HEK293 (cell line): ENCODE measurements around the gene PRRT2.
A peak's percentile ranks its signal among the peaks of the same experiment; 100 is the strongest.

Source experiments
- CTCF ChIA-PET: fragments of 350-600 bp; formaldehyde crosslinking; extraction: SDS; loops from one replicate; lab custom pipeline; 2021; ENCODE audit warnings: antibody characterized with exemption; lab: Yijun Ruan, JAX
- POLR2A ChIA-PET: fragments of 300-600 bp; formaldehyde crosslinking; extraction: SDS; loops from one replicate; lab custom pipeline; 2020; ENCODE audit warnings: antibody characterized with exemption, inconsistent platforms; lab: Yijun Ruan, JAX
- H3K27ac ChIP-seq: fragments of 200-500 bp; sonication (Bioruptor generic); 2 replicates; pipeline ENCODE4 v1.5.1; 2014; ENCODE audit warnings: low read depth, low read length, control low read depth, inconsistent platforms; ENCODE audit errors: extremely low read depth
- H3K36me3 ChIP-seq, 2 experiments: fragments of 200-500 bp in 1 of 2; sonication (Bioruptor generic) in 1 of 2; 1 replicate in 1 of 2; 2 replicates in 1 of 2; pipeline ENCODE4 v1.5.1; 2014 to 2017; ENCODE audit warnings: inconsistent platforms in 2 of 2, low read length in 2 of 2; ENCODE audit not compliant: control insufficient read depth in 2 of 2, insufficient read depth in 1 of 2
- H3K4me1 ChIP-seq: fragments of 200-500 bp; sonication (Bioruptor generic); 2 replicates; pipeline ENCODE4 v1.5.1; 2014; ENCODE audit warnings: mild to moderate bottlenecking, low read length, inconsistent platforms; ENCODE audit not compliant: control insufficient read depth, insufficient read depth
- H3K4me3 ChIP-seq: 2 replicates; pipeline ENCODE4 v1.5.1; 2011; ENCODE audit warnings: low read depth, mild to moderate bottlenecking, control low read depth, low read length, moderate library complexity
- H3K9me3 ChIP-seq: fragments of 200-500 bp; sonication (Bioruptor generic); 2 replicates; pipeline ENCODE4 v1.5.1; 2014; ENCODE audit warnings: low read depth, low read length, inconsistent platforms; ENCODE audit not compliant: control insufficient read depth, insufficient read depth
- SCRT1 ChIP-seq: fragments of 450-650 bp; formaldehyde crosslinking; IDR thresholded peaks from 2 replicates; pipeline ENCODE4 v1.5.1; 2016; ENCODE audit warnings: missing biosample characterization, missing genetic modification characterization, borderline replicate concordance
- SCRT2 ChIP-seq: fragments of 450-650 bp; formaldehyde crosslinking; IDR thresholded peaks from 2 replicates; pipeline ENCODE4 v1.5.1; 2016; ENCODE audit warnings: missing biosample characterization, missing genetic modification characterization
- SP3 ChIP-seq: fragments of 450-650 bp; formaldehyde crosslinking; IDR thresholded peaks from 2 replicates; pipeline ENCODE4 v1.5.1; 2016; ENCODE audit warnings: missing biosample characterization, missing genetic modification characterization
- ZBTB17 ChIP-seq: fragments of 450-650 bp; formaldehyde crosslinking; IDR thresholded peaks from 2 replicates; pipeline ENCODE4 v1.5.1; 2016; ENCODE audit warnings: missing biosample characterization, missing genetic modification characterization
- ZBTB48 ChIP-seq: fragments of 450-650 bp; formaldehyde crosslinking; IDR thresholded peaks from 2 replicates; pipeline ENCODE4 v1.5.1; 2016; ENCODE audit warnings: missing biosample characterization, missing genetic modification characterization
- ZBTB8A ChIP-seq: fragments of 450-650 bp; formaldehyde crosslinking; IDR thresholded peaks from 2 replicates; pipeline ENCODE4 v1.5.1; 2016; ENCODE audit warnings: missing biosample characterization, missing genetic modification characterization
- ZFP41 ChIP-seq: fragments of 450-650 bp; formaldehyde crosslinking; IDR thresholded peaks from 2 replicates; pipeline ENCODE4 v1.5.1; 2016; ENCODE audit warnings: missing biosample characterization, missing genetic modification characterization, borderline replicate concordance
- ZNF169 ChIP-seq: fragments of 450-650 bp; formaldehyde crosslinking; IDR thresholded peaks from 2 replicates; pipeline ENCODE4 v1.5.1; 2016; ENCODE audit warnings: missing biosample characterization, missing genetic modification characterization
- ZNF2 ChIP-seq: fragments of 450-650 bp; formaldehyde crosslinking; IDR thresholded peaks from 2 replicates; pipeline ENCODE4 v1.5.1; 2016; ENCODE audit warnings: missing biosample characterization, missing genetic modification characterization
- ZNF239 ChIP-seq: fragments of 450-650 bp; formaldehyde crosslinking; IDR thresholded peaks from 2 replicates; pipeline ENCODE4 v1.5.1; 2016; ENCODE audit warnings: missing biosample characterization, missing genetic modification characterization
- ZNF350 ChIP-seq: fragments of 450-650 bp; formaldehyde crosslinking; IDR thresholded peaks from 2 replicates; pipeline ENCODE4 v1.5.0; 2017; ENCODE audit warnings: missing biosample characterization, mild to moderate bottlenecking, missing genetic modification characterization
- ZNF391 ChIP-seq: fragments of 450-650 bp; formaldehyde crosslinking; IDR thresholded peaks from 2 replicates; pipeline ENCODE4 v1.5.1; 2016; ENCODE audit warnings: low read depth, missing biosample characterization, missing genetic modification characterization, borderline replicate concordance
- ZNF473 ChIP-seq: fragments of 450-650 bp; formaldehyde crosslinking; IDR thresholded peaks from 2 replicates; pipeline ENCODE4 v1.5.1; 2017; ENCODE audit warnings: missing biosample characterization, missing genetic modification characterization
- ZNF514 ChIP-seq: fragments of 450-650 bp; formaldehyde crosslinking; IDR thresholded peaks from 2 replicates; pipeline ENCODE4 v1.5.1; 2016; ENCODE audit warnings: missing biosample characterization, missing genetic modification characterization
- ZNF561 ChIP-seq: fragments of 450-650 bp; IDR thresholded peaks from 2 replicates; pipeline ENCODE4 v1.5.1; 2018; ENCODE audit warnings: missing biosample characterization, missing genetic modification characterization, borderline replicate concordance
- ZNF626 ChIP-seq: fragments of 450-650 bp; sonication (Bioruptor Pico); formaldehyde crosslinking; IDR thresholded peaks from 2 replicates; pipeline ENCODE4 v1.5.1; 2018; ENCODE audit warnings: missing biosample characterization, missing genetic modification characterization, inconsistent platforms
- ZNF654 ChIP-seq: fragments of 450-650 bp; formaldehyde crosslinking; IDR thresholded peaks from 2 replicates; pipeline ENCODE4 v1.5.1; 2016; ENCODE audit warnings: low read depth, missing biosample characterization, missing genetic modification characterization
- ZNF777 ChIP-seq: fragments of 450-650 bp; formaldehyde crosslinking; IDR thresholded peaks from 2 replicates; pipeline ENCODE4 v1.5.1; 2017; ENCODE audit warnings: missing biosample characterization, missing genetic modification characterization, borderline replicate concordance
- ZSCAN23 ChIP-seq: fragments of 450-650 bp; formaldehyde crosslinking; IDR thresholded peaks from 2 replicates; pipeline ENCODE4 v1.5.1; 2016; ENCODE audit warnings: missing biosample characterization, missing genetic modification characterization
- TF ChIP-seq, protein P1 (sequence below): fragments of 450-650 bp; formaldehyde crosslinking; IDR thresholded peaks from 2 replicates; pipeline ENCODE4 v1.5.1; 2016; ENCODE audit warnings: missing biosample characterization, missing genetic modification characterization, borderline replicate concordance
- TF ChIP-seq, protein P2 (sequence below): fragments of 450-650 bp; formaldehyde crosslinking; IDR thresholded peaks from 2 replicates; pipeline ENCODE4 v1.5.1; 2017; ENCODE audit warnings: missing biosample characterization, missing genetic modification characterization
- TF ChIP-seq, protein P3 (sequence below): fragments of 450-650 bp; formaldehyde crosslinking; IDR thresholded peaks from 2 replicates; pipeline ENCODE4 v1.5.1; 2016; ENCODE audit warnings: missing biosample characterization, missing genetic modification characterization
- TF ChIP-seq, protein P4 (sequence below): fragments of 450-650 bp; formaldehyde crosslinking; IDR thresholded peaks from 2 replicates; pipeline ENCODE4 v1.5.1; 2016; ENCODE audit warnings: missing biosample characterization, missing genetic modification characterization
- TF ChIP-seq, protein P5 (sequence below): fragments of 450-650 bp; formaldehyde crosslinking; IDR thresholded peaks from 2 replicates; pipeline ENCODE4 v1.5.1; 2016; ENCODE audit warnings: missing biosample characterization, missing genetic modification characterization

The PRRT2 gene

DNA sequence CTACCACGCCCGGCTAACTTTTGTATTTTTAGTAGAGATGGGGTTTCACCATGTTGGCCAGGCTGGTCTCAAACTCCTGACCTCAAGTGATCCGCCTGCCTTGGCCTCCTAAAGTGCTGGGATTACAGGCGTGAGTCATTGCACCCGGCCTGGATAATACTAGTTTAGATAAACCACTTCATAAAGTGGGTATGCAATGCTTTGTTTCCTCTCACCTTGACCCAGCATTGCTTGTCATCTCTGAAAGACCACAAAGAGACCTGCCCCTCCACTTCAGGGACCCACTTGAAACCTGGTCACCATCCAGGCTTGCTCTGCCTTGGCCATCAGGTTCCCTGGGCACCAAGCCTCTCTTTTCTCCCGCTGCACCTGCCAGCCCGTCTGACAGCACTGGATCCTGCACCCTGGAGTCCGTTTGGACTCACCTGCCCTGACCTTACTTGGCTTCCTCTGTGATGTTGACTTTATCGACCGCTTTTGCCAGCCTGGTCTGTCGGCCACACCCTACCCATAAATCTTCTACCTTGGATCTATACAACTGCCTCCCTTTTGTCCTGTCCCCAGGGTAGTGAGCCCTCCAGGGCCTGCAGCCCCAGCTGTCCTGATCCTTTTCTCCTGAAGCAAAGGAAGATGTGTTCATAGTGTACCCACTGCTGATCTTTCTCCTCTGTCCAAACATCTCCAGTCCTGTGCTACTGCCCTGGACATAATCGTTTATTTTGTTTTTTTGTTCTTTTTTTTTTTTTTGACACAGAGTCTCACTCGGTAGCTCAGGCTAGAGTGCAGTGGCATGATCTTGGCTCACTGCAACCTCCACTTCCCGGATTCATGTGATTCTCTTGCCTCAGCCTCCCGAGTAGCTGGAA, 46.6 kb upstream of the PRRT2 start (continued):
- TF ChIP-seq ZNF777 (tag by site-specific recombination) = no peak

DNA sequence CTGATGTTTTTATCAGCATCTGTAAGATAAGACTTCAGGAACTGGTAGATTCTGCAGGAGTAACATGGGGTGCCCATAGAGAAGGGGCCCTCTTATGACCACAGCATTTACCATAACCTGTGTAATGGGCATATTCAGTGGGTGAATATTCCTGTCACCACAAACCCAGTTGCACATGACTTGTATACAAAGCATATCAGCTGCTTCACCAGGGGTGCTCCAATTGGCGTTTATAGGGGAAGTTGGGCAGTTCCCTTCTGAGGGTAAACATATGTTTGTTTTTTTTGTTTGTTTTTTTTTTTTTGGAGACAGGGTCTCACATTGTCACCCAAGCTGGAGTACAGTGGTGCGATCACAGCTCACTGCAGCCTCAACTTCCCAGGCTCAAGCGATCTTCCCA, 45.4 kb upstream of the PRRT2 start:
- ChIA-PET POLR2A (interaction anchor here (0.7 to 0.9 kb wide), 2 partner anchors 23 to 72 kb away, joined by 3 to 4 read pairs; no protein-coding TSS in a partner anchor), CTCF (no interaction called here)
- H3K27ac ChIP-seq = no peak overlapping the region
- H3K36me3 ChIP-seq = no peaks in the 10 kb centered on the region
- no peak for TF ChIP-seq ZNF391 (tag by site-specific recombination)
- TF ChIP-seq SP3 = no peak
- no peak for TF ChIP-seq ZNF561 (tag by site-specific recombination)
- no peak for TF ChIP-seq ZBTB8A (tag by site-specific recombination)
- TF ChIP-seq ZNF514 (tag by site-specific recombination) = no peak
- no peaks in the 10 kb centered on the region for H3K9me3 ChIP-seq
- no peak overlapping the region for H3K4me3 ChIP-seq
- no peaks in the 10 kb centered on the region for H3K4me1 ChIP-seq

DNA sequence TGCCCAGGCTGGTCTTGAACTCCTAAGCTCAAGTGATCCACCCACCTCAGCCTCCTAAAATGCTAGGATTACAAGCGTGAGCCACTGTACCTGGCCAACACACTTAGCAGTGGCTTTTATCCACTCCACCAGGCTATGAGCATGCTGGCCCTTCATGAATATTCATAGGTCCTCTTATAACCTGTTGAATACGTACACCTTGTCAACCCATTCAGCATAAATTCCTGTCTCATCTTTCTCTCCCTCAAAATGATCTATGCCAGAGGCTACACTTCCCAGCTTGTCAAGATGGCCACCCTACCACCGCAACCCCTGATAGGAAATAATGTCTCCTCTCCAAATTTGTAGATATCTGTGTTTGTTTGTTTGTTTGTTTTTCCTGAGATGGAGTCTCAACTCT, 44.9 kb upstream of the PRRT2 start:
- Histone ChIP-seq H3K4me3 (no peak overlapping the region), H3K9me3 (no peaks in the 10 kb centered on the region), H3K4me1 (no peaks in the 10 kb centered on the region), H3K27ac (no peak overlapping the region), H3K36me3 (no peaks in the 10 kb centered on the region)
- TF ChIP-seq SCRT1 (tag by site-specific recombination) = peak; percentile 81; the same call in 1 of the 2 replicates
- TF ChIP-seq, protein P1, sequence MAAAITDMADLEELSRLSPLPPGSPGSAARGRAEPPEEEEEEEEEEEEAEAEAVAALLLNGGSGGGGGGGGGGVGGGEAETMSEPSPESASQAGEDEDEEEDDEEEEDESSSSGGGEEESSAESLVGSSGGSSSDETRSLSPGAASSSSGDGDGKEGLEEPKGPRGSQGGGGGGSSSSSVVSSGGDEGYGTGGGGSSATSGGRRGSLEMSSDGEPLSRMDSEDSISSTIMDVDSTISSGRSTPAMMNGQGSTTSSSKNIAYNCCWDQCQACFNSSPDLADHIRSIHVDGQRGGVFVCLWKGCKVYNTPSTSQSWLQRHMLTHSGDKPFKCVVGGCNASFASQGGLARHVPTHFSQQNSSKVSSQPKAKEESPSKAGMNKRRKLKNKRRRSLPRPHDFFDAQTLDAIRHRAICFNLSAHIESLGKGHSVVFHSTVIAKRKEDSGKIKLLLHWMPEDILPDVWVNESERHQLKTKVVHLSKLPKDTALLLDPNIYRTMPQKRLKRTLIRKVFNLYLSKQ (tag by site-specific recombination) = no peak
- no peak for TF ChIP-seq ZNF626 (tag by site-specific recombination)
- TF ChIP-seq, protein P2, sequence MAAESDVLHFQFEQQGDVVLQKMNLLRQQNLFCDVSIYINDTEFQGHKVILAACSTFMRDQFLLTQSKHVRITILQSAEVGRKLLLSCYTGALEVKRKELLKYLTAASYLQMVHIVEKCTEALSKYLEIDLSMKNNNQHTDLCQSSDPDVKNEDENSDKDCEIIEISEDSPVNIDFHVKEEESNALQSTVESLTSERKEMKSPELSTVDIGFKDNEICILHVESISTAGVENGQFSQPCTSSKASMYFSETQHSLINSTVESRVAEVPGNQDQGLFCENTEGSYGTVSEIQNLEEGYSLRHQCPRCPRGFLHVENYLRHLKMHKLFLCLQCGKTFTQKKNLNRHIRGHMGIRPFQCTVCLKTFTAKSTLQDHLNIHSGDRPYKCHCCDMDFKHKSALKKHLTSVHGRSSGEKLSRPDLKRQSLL (tag by site-specific recombination) = no peak
- TF ChIP-seq SCRT2 = peak; percentile 87
- no peak for TF ChIP-seq ZNF2 (tag by site-specific recombination)
- POLR2A ChIA-PET = no interaction called here
- CTCF ChIA-PET = no interaction called here

DNA sequence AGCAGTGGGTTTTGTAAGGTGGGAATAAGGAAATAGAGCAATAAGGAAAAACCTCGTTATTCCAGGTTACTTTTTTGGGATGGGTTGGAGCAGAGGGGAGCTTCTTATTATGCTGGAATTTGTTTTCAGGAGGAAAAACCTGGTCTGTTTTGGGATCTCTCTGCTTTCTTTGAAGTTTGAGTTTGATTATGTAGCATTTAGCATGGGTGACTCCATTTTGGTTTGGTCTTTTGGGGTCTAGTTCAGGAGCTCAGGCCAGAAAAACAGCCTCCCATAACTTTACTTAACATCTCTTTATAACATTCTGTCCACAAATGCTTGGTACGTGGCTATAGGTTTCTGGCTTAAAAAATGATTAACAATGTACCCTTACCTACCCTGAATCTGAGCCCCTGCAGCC, 42.5 kb upstream of the PRRT2 start:
- ChIA-PET CTCF (interaction anchor here (0.6 kb wide), 1 partner anchor 63 kb away, joined by 4 read pairs; no protein-coding TSS in a partner anchor), POLR2A (interaction anchor here (1.2 kb wide), 1 partner anchor 37 kb away, joined by 3 read pairs; the partner anchor contains the start of gene MAZ)
- no peaks in the 10 kb centered on the region for H3K36me3 ChIP-seq
- no peak for TF ChIP-seq ZNF654 (tag by site-specific recombination)
- no peak for TF ChIP-seq ZNF473 (tag by site-specific recombination)
- TF ChIP-seq ZNF239 (tag by site-specific recombination) = no peak
- TF ChIP-seq ZSCAN23 (tag by site-specific recombination) = no peak
- TF ChIP-seq ZBTB17 (tag by site-specific recombination) = no peak
- TF ChIP-seq, protein P3, sequence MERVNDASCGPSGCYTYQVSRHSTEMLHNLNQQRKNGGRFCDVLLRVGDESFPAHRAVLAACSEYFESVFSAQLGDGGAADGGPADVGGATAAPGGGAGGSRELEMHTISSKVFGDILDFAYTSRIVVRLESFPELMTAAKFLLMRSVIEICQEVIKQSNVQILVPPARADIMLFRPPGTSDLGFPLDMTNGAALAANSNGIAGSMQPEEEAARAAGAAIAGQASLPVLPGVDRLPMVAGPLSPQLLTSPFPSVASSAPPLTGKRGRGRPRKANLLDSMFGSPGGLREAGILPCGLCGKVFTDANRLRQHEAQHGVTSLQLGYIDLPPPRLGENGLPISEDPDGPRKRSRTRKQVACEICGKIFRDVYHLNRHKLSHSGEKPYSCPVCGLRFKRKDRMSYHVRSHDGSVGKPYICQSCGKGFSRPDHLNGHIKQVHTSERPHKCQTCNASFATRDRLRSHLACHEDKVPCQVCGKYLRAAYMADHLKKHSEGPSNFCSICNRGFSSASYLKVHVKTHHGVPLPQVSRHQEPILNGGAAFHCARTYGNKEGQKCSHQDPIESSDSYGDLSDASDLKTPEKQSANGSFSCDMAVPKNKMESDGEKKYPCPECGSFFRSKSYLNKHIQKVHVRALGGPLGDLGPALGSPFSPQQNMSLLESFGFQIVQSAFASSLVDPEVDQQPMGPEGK (tag by site-specific recombination) = no peak
- TF ChIP-seq ZFP41 (tag by site-specific recombination) = no peak
- TF ChIP-seq, protein P4, sequence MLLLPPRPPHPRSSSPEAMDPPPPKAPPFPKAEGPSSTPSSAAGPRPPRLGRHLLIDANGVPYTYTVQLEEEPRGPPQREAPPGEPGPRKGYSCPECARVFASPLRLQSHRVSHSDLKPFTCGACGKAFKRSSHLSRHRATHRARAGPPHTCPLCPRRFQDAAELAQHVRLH = no peak
- TF ChIP-seq ZNF169 (tag by site-specific recombination) = no peak
- TF ChIP-seq, protein P5, sequence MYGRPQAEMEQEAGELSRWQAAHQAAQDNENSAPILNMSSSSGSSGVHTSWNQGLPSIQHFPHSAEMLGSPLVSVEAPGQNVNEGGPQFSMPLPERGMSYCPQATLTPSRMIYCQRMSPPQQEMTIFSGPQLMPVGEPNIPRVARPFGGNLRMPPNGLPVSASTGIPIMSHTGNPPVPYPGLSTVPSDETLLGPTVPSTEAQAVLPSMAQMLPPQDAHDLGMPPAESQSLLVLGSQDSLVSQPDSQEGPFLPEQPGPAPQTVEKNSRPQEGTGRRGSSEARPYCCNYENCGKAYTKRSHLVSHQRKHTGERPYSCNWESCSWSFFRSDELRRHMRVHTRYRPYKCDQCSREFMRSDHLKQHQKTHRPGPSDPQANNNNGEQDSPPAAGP (tag by site-specific recombination) = no peak
- no peak for TF ChIP-seq ZNF350 (tag by site-specific recombination)
- no peak for TF ChIP-seq ZBTB48

More for the DNA sequence above, 42.5 kb upstream of the PRRT2 start:
- no peaks in the 10 kb centered on the region for H3K9me3 ChIP-seq
- H3K27ac ChIP-seq = no peak overlapping the region
- no peak overlapping the region for H3K4me3 ChIP-seq
- H3K4me1 ChIP-seq = no peaks in the 10 kb centered on the region
